ENCODE results near the gene KDF1. TPM values are rescaled to one million over a fixed set of nuclear protein-coding genes. Genes with fewer than 3 reads are reported as not detected.
"Not testable (repeated sequence)": the region's sequence is repeated elsewhere in the genome, so short reads cannot be mapped to it uniquely, and the experiment has no call there.

Gene KDF1
- total RNA-seq, 2 donors from 2014 or later = 0.18 to 0.68 TPM

GRCh38 chr1:26965628-26966027, 5.4 kb upstream of the KDF1 start:
- ATAC-seq (no peak), DNase-seq (no peak)
- intact Hi-C loops (cut with DNase I) = no loop called here

GRCh38 chr1:26965213-26965612, 4.9 kb upstream of the KDF1 start:
- DNase-seq (no peak), ATAC-seq (no peak)
- intact Hi-C loops (cut with DNase I) = no loop called here

GRCh38 chr1:26961826-26962225, 1.6 kb upstream of the KDF1 start:
- ATAC-seq (no peak), DNase-seq (no peak)
- intact Hi-C loops (cut with DNase I) = no loop called here

GRCh38 chr1:26960625-26960966, 328 bp upstream of the KDF1 start:
- intact Hi-C loops (cut with DNase I) = no loop called here
- ATAC-seq (no peak), DNase-seq (no peak)

GRCh38 chr1:26959270-26959669, 998 bp downstream of the KDF1 start:
- ATAC-seq (no peak), DNase-seq (no peak)
- intact Hi-C loops (cut with DNase I) = no loop called here

- no peak for ATAC-seq
- no peak for DNase-seq
- intact Hi-C loops (cut with DNase I) = no loop called here
Observed at GRCh38 chr1:26957306-26957705, 3.0 kb downstream of the KDF1 start.

GRCh38 chr1:26956321-26956720, 3.9 kb downstream of the KDF1 start:
- ATAC-seq (no peak), DNase-seq (no peak)
- intact Hi-C loops (cut with DNase I) = no loop called here

GRCh38 chr1:26953374-26953773, 6.9 kb downstream of the KDF1 start:
- DNase-seq (no peak), ATAC-seq (no peak)
- intact Hi-C loops (cut with DNase I) = no loop called here

- DNase-seq (no peak), ATAC-seq (no peak)
- intact Hi-C loops (cut with DNase I) = no loop called here
Observed at GRCh38 chr1:26951821-26952497, 8.3 kb downstream of the KDF1 start.

- DNase-seq (no peak), ATAC-seq (no peak)
- intact Hi-C loops (cut with DNase I) = no loop called here
Observed at GRCh38 chr1:26951216-26951615, 9.1 kb downstream of the KDF1 start.

- DNase-seq = no peak
- intact Hi-C loops (cut with DNase I) = no loop called here
- no peak for ATAC-seq
Observed at GRCh38 chr1:26950602-26951001, 9.7 kb downstream of the KDF1 start.

GRCh38 chr1:26949926-26950319, 10.3 kb downstream of the KDF1 start:
- ATAC-seq = peak in 1 of 2 donors; percentile 6
- no peak for DNase-seq
- intact Hi-C loops (cut with DNase I) = no loop called here

- ATAC-seq (peak; percentile 58 to 78), DNase-seq (no peak)
- intact Hi-C loops (cut with DNase I) = no loop called here
Observed at GRCh38 chr1:26949266-26949925, 10.9 kb downstream of the KDF1 start.

GRCh38 chr1:26948725-26949057, 11.6 kb downstream of the KDF1 start:
- intact Hi-C loops (cut with DNase I); DNase-seq; ATAC-seq: not testable (repeated sequence)

- peak in 1 of 2 donors; percentile 8 for ATAC-seq
- intact Hi-C loops (cut with DNase I) = no loop called here
Observed at GRCh38 chr1:26946270-26946669, 14.0 kb downstream of the KDF1 start.

GRCh38 chr1:26945728-26946127, 14.5 kb downstream of the KDF1 start:
- intact Hi-C loops (cut with DNase I) = no loop called here
- ATAC-seq = peak; percentile 16 to 22
- DNase-seq = no peak

More at GRCh38 chr1:26946270-26946669, 14.0 kb downstream of the KDF1 start:
- DNase-seq = no peak

- DNase-seq (no peak), ATAC-seq (no peak)
- intact Hi-C loops (cut with DNase I) = no loop called here
Observed at GRCh38 chr1:26945138-26945537, 15.1 kb downstream of the KDF1 start.

GRCh38 chr1:26942656-26943055, 17.6 kb downstream of the KDF1 start:
- no peak for ATAC-seq
- DNase-seq = no peak
- intact Hi-C loops (cut with DNase I) = no loop called here

GRCh38 chr1:26941311-26941710, 19.0 kb downstream of the KDF1 start:
- intact Hi-C loops (cut with DNase I) = no loop called here
- ATAC-seq (peak in 1 of 2 donors; percentile 16), DNase-seq (no peak)

- DNase-seq (no peak), ATAC-seq (peak in 1 of 2 donors; percentile 32)
- intact Hi-C loops (cut with DNase I) = no loop called here
Observed at GRCh38 chr1:26938659-26939025, 21.6 kb downstream of the KDF1 start.

- ATAC-seq (peak; percentile 72 to 85), DNase-seq (no peak)
- intact Hi-C loops (cut with DNase I) = no loop called here
Observed at GRCh38 chr1:26938004-26938658, 22.1 kb downstream of the KDF1 start.
